ENCODE measurements around the gene RAP1A. TPM values are rescaled to one million over a fixed set of nuclear protein-coding genes. Genes with fewer than 3 reads are reported as not detected.

The RAP1A gene
- polyA plus RNA-seq, 3 donors from 2014 or later: 45.6 to 67.3 (median 61.1) TPM

DNA sequence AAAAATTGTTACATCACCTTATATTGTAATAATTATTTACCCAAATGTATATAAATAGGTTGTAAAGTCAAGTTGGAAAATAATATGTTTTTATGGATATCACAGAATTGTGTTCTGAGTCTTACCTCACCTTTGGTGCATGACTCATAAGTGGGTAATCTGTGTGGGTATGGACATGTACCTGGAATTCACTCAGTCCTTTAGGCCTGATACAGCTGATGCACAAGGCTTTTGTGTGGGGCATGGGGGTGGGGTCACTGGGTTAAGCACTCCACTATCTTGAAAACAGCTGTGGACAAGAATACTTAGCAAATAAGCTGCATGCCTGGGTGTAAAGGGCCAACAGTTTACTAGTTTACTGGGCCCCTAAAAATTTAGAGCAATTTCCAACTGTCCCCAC is 85.2 kb downstream of the RAP1A start:
- peaks cover 17 to 43% (median 31%) of the 10 kb centered on the region in 3 donors for H3K36me3 Mint-ChIP-seq
- H3K4me1 Mint-ChIP-seq: peaks cover 2 to 10% of the 10 kb centered on the region in 2 donors
- no peak for DNase-seq
- H3K4me3 Mint-ChIP-seq: no peak overlapping the region
- H3K27me3 Mint-ChIP-seq (ENCODE audit: low read depth in 3 of 3): peaks cover 0 to 2% (median 0%) of the 10 kb centered on the region in 3 donors
- no peaks in the 10 kb centered on the region for H3K9me3 Mint-ChIP-seq
- no peak overlapping the region for H3K27ac Mint-ChIP-seq

DNA sequence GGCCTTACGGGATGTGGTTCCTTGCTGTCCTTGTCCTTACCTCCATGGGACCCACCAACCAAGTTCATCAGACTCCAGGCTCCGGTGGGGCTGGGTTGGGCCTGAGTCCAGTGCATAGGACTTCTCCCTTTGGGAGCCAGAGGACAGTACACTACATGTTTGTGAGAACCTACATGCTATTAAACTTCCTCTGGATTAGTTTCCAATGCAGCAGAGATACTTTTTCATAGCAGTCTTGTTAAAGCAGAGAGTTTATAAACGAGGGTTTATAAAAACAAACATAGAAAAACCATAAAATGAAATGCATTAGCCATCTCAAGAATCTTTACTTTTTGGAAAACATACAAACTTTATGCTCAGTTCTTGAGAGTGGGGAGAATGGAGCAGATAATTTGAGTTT is 86.3 kb downstream of the RAP1A start:
- H3K4me1 Mint-ChIP-seq: peaks cover 2 to 6% of the 10 kb centered on the region in 2 donors
- no peak overlapping the region for H3K4me3 Mint-ChIP-seq
- DNase-seq: no peak
- peaks cover 6 to 33% (median 21%) of the 10 kb centered on the region in 3 donors for H3K36me3 Mint-ChIP-seq
- peak overlapping the region in 1 of 6 donors; percentile 21 for H3K27ac Mint-ChIP-seq
- no peaks in the 10 kb centered on the region for H3K27me3 Mint-ChIP-seq (ENCODE audit: low read depth in 3 of 3)
- H3K9me3 Mint-ChIP-seq: no peaks in the 10 kb centered on the region

DNA sequence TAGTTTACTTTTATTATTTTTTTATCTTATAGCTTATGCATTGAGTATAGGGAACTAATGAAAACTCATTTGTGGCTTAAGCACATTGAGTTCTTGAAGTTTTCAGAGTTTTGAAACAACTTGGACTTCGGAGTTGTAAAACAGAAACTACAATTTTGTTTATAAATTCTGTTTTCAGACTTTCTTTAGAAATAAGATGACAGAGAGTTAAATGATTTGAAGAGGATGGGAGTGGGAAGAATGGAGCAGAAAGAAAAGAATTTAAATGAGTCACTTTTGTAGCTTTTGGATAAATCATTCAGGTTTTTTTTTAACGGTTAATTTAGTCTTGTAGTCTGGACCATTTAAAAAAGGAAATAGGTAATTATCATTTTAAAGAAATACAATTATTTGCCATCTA is 87.3 kb downstream of the RAP1A start:
- no peaks in the 10 kb centered on the region for H3K27me3 Mint-ChIP-seq (ENCODE audit: low read depth in 3 of 3)
- peak overlapping the region in 1 of 6 donors; percentile 88 for H3K27ac Mint-ChIP-seq
- no peak overlapping the region for H3K4me3 Mint-ChIP-seq
- peaks cover 4 to 32% (median 14%) of the 10 kb centered on the region in 3 donors for H3K36me3 Mint-ChIP-seq
- no peaks in the 10 kb centered on the region for H3K9me3 Mint-ChIP-seq
- DNase-seq: no peak
- H3K4me1 Mint-ChIP-seq: peaks cover 0 to 6% of the 10 kb centered on the region in 2 donors

DNA sequence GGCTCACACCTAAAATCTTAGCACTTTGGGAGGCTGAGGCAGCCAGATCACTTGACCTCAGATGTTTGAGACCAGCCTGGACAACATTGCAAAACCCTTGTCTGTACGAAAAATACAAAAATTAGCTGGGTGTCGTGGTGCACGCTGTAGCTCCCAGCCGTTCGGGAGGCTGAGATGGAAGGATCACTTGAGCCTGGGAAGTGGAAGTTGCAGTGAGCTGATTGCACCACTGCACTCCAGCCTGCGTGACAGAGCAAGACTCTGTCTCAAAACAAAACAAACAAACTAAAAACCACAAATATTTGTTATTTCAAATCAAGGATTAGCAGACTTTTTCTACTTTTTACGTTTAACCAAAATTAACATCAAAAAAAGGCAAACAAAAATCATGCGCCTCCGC is 88.3 kb downstream of the RAP1A start:
- H3K4me3 Mint-ChIP-seq: no peak overlapping the region
- no peaks in the 10 kb centered on the region for H3K9me3 Mint-ChIP-seq
- DNase-seq: no peak
- no peaks in the 10 kb centered on the region for H3K27me3 Mint-ChIP-seq (ENCODE audit: low read depth in 3 of 3)
- peaks cover 0 to 6% of the 10 kb centered on the region in 2 donors for H3K4me1 Mint-ChIP-seq
- H3K36me3 Mint-ChIP-seq: peaks cover 4 to 28% (median 10%) of the 10 kb centered on the region in 3 donors
- peak overlapping the region in 2 of 6 donors; percentile 14 to 30 for H3K27ac Mint-ChIP-seq

DNA sequence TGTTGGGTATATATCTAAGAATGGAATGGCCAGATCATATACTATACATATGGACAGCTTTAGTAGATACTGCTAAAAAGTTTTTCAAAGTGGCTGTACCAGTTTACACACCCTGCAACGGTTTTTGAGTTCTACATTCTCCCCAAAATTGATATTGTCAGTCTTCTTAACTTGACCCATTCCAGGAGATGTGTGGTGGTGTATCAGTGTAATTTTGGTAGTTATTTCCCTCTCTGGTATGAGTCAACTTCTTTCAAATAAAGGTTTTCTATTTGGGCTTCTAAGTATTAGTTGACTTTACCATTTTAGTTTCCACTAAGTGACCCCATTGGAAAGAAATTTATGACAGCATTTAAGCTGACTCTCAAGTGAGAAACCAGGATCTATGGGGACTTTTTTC is 90.4 kb downstream of the RAP1A start:
- H3K4me1 Mint-ChIP-seq: peaks cover 3 to 6% of the 10 kb centered on the region in 2 donors

DNA sequence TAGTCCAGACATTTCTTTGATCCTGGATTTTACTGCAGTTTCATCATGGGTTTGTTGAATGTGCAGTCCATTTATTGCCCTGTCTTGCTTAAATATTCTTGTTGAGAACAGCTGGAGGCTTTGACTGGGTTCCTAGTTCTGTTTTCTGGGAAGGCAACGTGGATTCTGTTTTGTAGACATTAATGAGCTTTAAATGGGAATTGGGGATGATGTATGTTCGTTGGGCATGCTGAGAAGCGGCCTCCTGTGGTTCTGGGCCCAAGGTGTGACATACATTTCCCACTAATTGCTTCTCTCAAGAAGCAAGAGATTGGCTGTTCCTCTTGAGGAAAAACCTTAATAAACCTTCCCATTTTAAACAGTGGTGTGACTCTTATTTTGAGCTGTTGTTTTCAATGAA is 96.7 kb downstream of the RAP1A start:
- Mint-ChIP-seq H3K4me1 (peaks cover 0 to 5% of the 10 kb centered on the region in 2 donors), H3K27me3 (ENCODE audit: low read depth in 3 of 3) (peaks cover 3 to 5% (median 4%) of the 10 kb centered on the region in 3 donors), H3K4me3 (no peak overlapping the region), H3K27ac (peak overlapping the region in 1 of 6 donors; percentile 22), H3K9me3 (no peaks in the 10 kb centered on the region), H3K36me3 (peaks cover 0 to 8% (median 5%) of the 10 kb centered on the region in 3 donors)
- DNase-seq: no peak

More for the DNA sequence above, 90.4 kb downstream of the RAP1A start:
- H3K27ac Mint-ChIP-seq: peak overlapping the region in 4 of 6 donors; percentile 8 to 74 (median 62)
- H3K27me3 Mint-ChIP-seq (ENCODE audit: low read depth in 3 of 3): peaks cover 0 to under 1% (median 0%) of the 10 kb centered on the region in 3 donors
- no peaks in the 10 kb centered on the region for H3K9me3 Mint-ChIP-seq
- DNase-seq: no peak
- no peak overlapping the region for H3K4me3 Mint-ChIP-seq
- H3K36me3 Mint-ChIP-seq: peaks cover 0 to 19% (median 5%) of the 10 kb centered on the region in 3 donors

DNA sequence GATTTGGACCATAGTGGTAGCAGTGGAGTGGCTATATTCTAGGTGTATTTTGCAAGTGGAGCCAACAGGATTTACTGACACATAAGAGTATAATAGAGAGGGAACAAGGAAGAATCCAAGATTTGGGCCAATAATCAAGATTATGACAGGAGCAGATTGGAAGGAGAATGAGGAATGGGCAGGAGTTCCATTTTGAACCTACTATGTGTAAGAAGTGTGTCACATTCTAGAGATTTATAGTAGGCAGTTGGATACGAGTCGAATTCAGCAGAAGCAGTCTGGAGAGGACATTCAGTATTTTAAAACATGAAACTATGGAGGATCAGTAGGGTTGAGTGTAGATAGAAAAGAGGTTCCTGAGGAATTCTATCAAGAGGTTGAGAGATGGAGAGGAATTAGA is 97.9 kb downstream of the RAP1A start:
- Mint-ChIP-seq H3K27me3 (ENCODE audit: low read depth in 3 of 3) (peaks cover 4 to 6% (median 5%) of the 10 kb centered on the region in 3 donors), H3K36me3 (peaks cover 0 to 6% (median 5%) of the 10 kb centered on the region in 3 donors), H3K27ac (peak overlapping the region in 3 of 6 donors; percentile 4 to 58 (median 49)), H3K9me3 (no peaks in the 10 kb centered on the region), H3K4me1 (peaks cover 0 to 5% of the 10 kb centered on the region in 2 donors), H3K4me3 (no peak overlapping the region)
- no peak for DNase-seq

DNA sequence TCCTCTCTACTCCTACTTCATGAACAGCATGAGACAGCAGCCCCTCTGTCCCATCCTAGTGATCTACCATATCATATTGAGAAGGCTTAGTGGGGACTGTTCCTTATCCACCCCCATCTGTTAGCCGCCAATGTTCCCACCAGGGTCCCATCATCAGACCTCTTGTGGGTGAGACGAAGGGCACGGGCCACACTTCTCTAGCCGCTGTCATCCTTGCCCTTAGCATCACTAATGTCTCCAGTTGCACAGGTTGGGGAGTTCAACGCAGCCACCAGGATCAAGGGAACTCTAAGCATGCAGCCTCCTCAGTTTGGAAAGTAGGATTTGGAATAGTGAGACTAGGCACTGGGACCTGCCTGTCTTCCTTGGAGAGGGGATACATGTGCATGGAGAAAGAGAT is 99.5 kb downstream of the RAP1A start:
- Mint-ChIP-seq H3K4me3 (no peak overlapping the region), H3K36me3 (peaks cover 0 to 6% (median 5%) of the 10 kb centered on the region in 3 donors), H3K4me1 (peaks cover 0 to 5% of the 10 kb centered on the region in 2 donors), H3K27me3 (ENCODE audit: low read depth in 3 of 3) (peaks cover 4 to 6% (median 5%) of the 10 kb centered on the region in 3 donors), H3K27ac (no peak overlapping the region), H3K9me3 (no peaks in the 10 kb centered on the region)
- DNase-seq: no peak

DNA sequence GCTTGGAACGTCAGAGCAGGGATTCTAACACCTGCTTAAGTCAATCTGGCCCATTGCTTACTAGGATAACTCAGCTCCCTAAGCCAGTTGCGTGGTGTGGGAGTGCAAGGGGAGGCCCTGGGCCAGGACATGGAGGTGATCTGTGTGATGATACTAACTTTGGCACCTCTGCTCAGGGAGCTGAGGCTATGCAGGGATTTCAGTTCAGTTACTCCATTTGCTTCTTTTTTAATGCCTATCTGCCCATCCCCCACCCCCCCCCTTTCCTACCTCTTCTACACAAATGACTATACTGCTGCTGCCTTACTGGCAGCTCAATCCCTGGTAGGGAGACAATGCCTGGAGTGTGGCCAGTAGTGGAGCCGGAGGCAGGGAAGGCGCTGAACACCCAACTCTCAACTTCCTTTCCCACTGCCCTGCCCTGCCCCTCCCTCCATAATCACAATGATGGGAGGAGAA is 100.1 kb downstream of the RAP1A start:
- Mint-ChIP-seq H3K4me1 (peaks cover 0 to 5% of the 10 kb centered on the region in 2 donors), H3K27me3 (ENCODE audit: low read depth in 3 of 3) (peaks cover 4 to 6% (median 5%) of the 10 kb centered on the region in 3 donors), H3K36me3 (peaks cover 0 to 6% (median 5%) of the 10 kb centered on the region in 3 donors), H3K9me3 (no peaks in the 10 kb centered on the region), H3K4me3 (no peak overlapping the region), H3K27ac (no peak overlapping the region)
- DNase-seq: no peak

DNA sequence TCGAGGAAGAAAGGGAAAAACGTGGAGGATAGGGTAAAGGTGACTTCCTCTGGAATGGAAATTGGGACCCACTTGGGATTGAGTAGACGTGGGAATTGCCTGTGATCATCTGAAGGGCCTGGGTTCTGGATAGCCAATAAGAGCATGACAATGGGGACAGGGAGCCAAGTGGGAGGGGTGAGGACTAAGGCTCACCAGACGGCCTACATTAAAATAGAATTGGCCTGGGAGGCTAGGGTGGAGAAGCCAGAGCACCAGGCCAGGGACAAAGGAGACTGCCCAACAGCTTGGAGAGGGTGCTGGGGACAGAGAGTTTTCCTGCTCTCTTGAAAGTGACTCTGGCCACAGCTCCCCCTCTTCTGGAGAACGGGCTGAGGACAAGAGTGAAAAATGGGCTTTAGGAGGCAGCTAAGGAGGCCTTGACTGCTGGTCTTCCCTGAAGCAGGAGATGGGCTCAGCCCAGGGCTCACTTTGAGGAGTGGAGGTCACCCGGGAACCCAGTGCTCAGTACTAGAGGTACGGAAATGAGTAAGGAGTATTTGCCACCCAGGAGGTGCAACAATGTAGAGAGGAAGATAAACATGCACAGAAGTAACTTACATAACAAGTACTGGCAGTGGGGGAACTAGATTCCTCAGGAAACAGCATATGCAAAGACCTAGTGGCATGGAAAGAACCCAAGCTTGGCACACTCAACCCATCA is 100.8 kb downstream of the RAP1A start:
- Mint-ChIP-seq H3K27ac (peak overlapping the region in 4 of 6 donors; percentile 28 to 51 (median 50)), H3K36me3 (peaks cover 0 to 6% (median 5%) of the 10 kb centered on the region in 3 donors), H3K9me3 (no peaks in the 10 kb centered on the region), H3K4me1 (peaks cover 0 to 2% of the 10 kb centered on the region in 2 donors), H3K4me3 (no peak overlapping the region), H3K27me3 (ENCODE audit: low read depth in 3 of 3) (peaks cover 3 to 5% (median 4%) of the 10 kb centered on the region in 3 donors)
- DNase-seq: no peak

DNA sequence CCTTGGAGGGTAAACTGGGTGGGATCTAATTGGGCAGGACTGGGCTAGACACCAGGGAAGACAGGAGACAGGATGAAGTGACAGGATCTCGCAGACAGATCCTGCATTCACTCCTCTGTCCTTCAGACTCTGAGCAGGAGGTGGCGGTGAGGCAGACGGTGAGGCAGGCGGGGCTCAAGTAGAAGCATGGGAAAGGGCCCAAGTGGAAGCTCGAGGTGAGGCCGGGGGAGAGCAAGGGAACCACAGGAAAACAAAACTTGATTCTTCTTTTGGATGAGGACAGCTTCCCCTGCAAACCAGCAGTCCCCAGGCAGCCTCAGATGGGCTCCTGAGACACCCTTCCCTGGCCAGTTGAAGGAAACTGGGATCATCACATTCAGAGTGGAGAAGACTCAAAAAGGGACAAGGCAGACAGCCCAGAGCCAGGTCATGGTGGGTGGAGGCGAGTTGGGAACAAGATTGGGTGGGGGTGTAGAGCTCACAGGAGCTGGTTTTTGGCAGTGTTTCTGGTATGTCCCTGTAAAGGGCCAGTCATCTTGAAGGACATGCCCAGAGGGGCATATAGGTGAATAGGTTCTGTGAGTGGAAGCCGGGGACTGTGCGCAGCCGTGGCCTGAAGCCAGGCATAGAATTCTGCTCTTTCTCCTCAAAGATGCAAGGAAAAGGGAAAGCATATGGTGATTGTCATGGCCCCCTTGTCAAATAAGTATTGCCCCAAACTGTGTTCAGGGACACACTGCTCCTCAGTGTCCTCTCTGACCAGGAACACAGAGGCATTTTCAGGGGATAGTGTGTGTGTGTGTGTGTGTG is 101.6 kb downstream of the RAP1A start:
- peaks cover 0 to 2% of the 10 kb centered on the region in 2 donors for H3K4me1 Mint-ChIP-seq
- no peak overlapping the region for H3K4me3 Mint-ChIP-seq
- H3K27ac Mint-ChIP-seq: peak overlapping the region in 5 of 6 donors; percentile 28 to 72 (median 50)
- no peak for DNase-seq
- H3K36me3 Mint-ChIP-seq: peaks cover 0 to 6% (median 5%) of the 10 kb centered on the region in 3 donors
- H3K9me3 Mint-ChIP-seq: no peaks in the 10 kb centered on the region
- peaks cover 3 to 5% (median 4%) of the 10 kb centered on the region in 3 donors for H3K27me3 Mint-ChIP-seq (ENCODE audit: low read depth in 3 of 3)

DNA sequence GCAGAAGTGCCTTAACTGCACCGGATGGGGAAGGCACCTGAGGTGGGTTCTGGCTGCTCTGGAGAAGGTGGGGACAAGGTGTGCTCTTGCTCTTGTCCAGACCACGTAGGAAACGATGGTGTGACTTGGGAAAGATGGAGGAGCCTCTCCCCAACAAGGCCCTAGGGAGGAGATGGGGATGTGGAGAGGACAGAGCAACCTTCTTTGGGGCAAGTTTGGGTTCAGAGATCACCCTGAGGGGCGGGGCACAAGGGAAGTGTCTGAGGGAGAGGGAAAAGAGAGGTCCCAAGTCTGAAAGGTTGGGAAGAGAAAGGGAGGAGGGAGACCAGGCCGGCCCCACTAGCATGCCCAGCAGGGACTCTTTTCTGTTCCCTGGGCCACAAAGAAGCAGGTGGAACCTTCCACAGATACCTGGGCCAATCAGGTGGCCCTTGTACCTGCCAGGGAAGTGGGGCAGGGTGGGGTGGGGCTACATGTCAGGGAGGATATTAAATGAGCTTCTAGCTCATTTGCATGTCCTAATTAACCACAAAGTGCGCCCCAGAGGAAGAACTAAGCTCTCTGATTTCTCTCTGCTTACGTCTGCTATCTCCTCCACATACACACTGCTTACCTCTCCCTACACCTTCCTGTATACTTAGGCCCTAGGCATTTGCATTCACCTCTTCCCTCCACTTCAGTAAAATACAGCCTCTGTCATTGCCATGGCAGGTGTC is 103.7 kb downstream of the RAP1A start:
- H3K4me1 Mint-ChIP-seq: peaks cover 0 to 2% of the 10 kb centered on the region in 2 donors
- H3K27me3 Mint-ChIP-seq (ENCODE audit: low read depth in 3 of 3): peaks cover 2 to 5% (median 3%) of the 10 kb centered on the region in 3 donors
- no peaks in the 10 kb centered on the region for H3K9me3 Mint-ChIP-seq
- DNase-seq: no peak
- H3K4me3 Mint-ChIP-seq: no peak overlapping the region
- peak overlapping the region in 4 of 6 donors; percentile 11 to 57 (median 46) for H3K27ac Mint-ChIP-seq
- H3K36me3 Mint-ChIP-seq: no peaks in the 10 kb centered on the region

DNA sequence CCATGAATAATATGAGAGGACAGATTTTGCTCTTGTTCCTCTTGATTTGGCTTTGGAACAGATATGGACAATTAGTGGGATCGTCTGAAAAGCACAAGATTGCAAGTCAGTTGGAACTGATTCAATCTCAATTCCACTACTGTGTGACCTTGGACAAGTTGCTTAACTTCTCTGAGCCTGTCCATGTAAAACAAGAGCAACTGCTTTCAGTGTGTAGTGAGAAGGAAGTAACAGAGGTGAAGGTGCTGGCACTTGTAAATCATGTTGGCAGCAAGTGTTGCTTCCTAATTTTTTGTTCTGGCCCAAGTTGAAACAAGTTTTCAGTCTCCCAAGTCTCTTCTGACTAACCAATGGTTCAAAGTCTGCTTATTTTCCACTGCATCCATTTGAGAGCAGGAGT is 104.3 kb downstream of the RAP1A start:
- Mint-ChIP-seq H3K4me3 (no peak overlapping the region), H3K36me3 (no peaks in the 10 kb centered on the region), H3K4me1 (peaks cover 0 to 2% of the 10 kb centered on the region in 2 donors)

More for the DNA sequence above, 104.3 kb downstream of the RAP1A start:
- Mint-ChIP-seq H3K27me3 (ENCODE audit: low read depth in 3 of 3) (peaks cover 2 to 5% (median 3%) of the 10 kb centered on the region in 3 donors), H3K9me3 (no peaks in the 10 kb centered on the region), H3K27ac (no peak overlapping the region)
- no peak for DNase-seq
